Colonic mucosa (tissue), 4 donors: ENCODE measurements around the gene ANKRD13D. TPM values are rescaled to one million over a fixed set of nuclear protein-coding genes. Genes with fewer than 3 reads are reported as not detected.

Experiments
- DNase-seq: peaks from one replicate; pipeline ENCODE4 v3.0.0-alpha.2; 2020
- H3K27ac ChIP-seq: fragments of 200-600 bp; one replicate; pipeline ENCODE4 v1.8.0; 2021
- H3K27me3 ChIP-seq: fragments of 200-600 bp; one replicate; pipeline ENCODE4 v1.8.0; 2021
- H3K36me3 ChIP-seq: fragments of 200-600 bp; one replicate; pipeline ENCODE4 v1.8.0; 2021
- H3K4me1 ChIP-seq: fragments of 200-600 bp; one replicate; pipeline ENCODE4 v1.8.0; 2021; ENCODE audit warnings: mild to moderate bottlenecking
- H3K4me3 ChIP-seq: fragments of 200-600 bp; one replicate; pipeline ENCODE4 v1.8.0; 2021
- H3K9ac ChIP-seq, 2 donors: one replicate each; pipeline ENCODE4 v1.7.0; 2013; ENCODE audit warnings: control low read depth in 2 of 2, low read depth in 2 of 2, low read length in 2 of 2
- H3K9me3 ChIP-seq: fragments of 200-600 bp; one replicate; pipeline ENCODE4 v1.8.0; 2021
- intact Hi-C: fragments of 100-400 bp; cut with DNase I; formaldehyde crosslinking; loops from one replicate; pipeline ENCODE4 v1.14.1; 2022
- total RNA-seq, 2 donors: library from RNA; stranded (reverse); fragmentation: NEBNext Ultra II Directional in 1 of 2; extraction: Animal tissue kit (Norgen Biotek cat#: 25700) in 1 of 2; gene quantifications; one replicate each; pipeline ENCODE4 v1.2.1, GENCODE V29; 2021
- TF ChIP-seq, protein P1 (sequence below): fragments of 200-600 bp; IDR thresholded peaks from one replicate; pipeline ENCODE4 v1.8.0; 2022; ENCODE audit warnings: antibody characterized with exemption, mild to moderate bottlenecking
- donor health status: healthy.
- donor health status: DM: no; HTN: no; CAD: no.
- donor health status: DM: no; HTN: no; CAD: no.

ANKRD13D gene
- total RNA-seq, 2 donors from 2014 or later, result 18.8 to 39.5 TPM

- peak overlapping the region; percentile 91 for H3K27ac ChIP-seq
- no peaks in the 10 kb centered on the region for H3K27me3 ChIP-seq
- no peaks in the 10 kb centered on the region for H3K36me3 ChIP-seq
- TF ChIP-seq, protein P1, sequence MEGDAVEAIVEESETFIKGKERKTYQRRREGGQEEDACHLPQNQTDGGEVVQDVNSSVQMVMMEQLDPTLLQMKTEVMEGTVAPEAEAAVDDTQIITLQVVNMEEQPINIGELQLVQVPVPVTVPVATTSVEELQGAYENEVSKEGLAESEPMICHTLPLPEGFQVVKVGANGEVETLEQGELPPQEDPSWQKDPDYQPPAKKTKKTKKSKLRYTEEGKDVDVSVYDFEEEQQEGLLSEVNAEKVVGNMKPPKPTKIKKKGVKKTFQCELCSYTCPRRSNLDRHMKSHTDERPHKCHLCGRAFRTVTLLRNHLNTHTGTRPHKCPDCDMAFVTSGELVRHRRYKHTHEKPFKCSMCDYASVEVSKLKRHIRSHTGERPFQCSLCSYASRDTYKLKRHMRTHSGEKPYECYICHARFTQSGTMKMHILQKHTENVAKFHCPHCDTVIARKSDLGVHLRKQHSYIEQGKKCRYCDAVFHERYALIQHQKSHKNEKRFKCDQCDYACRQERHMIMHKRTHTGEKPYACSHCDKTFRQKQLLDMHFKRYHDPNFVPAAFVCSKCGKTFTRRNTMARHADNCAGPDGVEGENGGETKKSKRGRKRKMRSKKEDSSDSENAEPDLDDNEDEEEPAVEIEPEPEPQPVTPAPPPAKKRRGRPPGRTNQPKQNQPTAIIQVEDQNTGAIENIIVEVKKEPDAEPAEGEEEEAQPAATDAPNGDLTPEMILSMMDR, result no peak
- H3K9me3 ChIP-seq, result no peaks in the 10 kb centered on the region
- H3K9ac ChIP-seq, result no peak overlapping the region
- intact Hi-C loops, result no loop called here
- DNase-seq, result no peak
- peaks cover 7% of the 10 kb centered on the region for H3K4me1 ChIP-seq
- no peak overlapping the region for H3K4me3 ChIP-seq
Measured at GRCh38 chr11:67344264-67344663, 55.2 kb downstream of the ANKRD13D start.

GRCh38 chr11:67345247-67345919, 56.3 kb downstream of the ANKRD13D start:
- Histone ChIP-seq H3K9ac (peak overlapping the region; percentile 35 to 83), H3K4me3 (no peak overlapping the region), H3K27ac (peak overlapping the region; percentile 91), H3K4me1 (peaks cover 7% of the 10 kb centered on the region), H3K36me3 (no peaks in the 10 kb centered on the region), H3K9me3 (no peaks in the 10 kb centered on the region), H3K27me3 (no peaks in the 10 kb centered on the region)
- intact Hi-C loops, result loop anchor here (5.0 kb wide), 2 partner anchors 37 to 162 kb away; partner anchors contain the start of genes CDK2AP2 and PITPNM1
- TF ChIP-seq, protein P1, result no peak
- DNase-seq, result no peak

DNA sequence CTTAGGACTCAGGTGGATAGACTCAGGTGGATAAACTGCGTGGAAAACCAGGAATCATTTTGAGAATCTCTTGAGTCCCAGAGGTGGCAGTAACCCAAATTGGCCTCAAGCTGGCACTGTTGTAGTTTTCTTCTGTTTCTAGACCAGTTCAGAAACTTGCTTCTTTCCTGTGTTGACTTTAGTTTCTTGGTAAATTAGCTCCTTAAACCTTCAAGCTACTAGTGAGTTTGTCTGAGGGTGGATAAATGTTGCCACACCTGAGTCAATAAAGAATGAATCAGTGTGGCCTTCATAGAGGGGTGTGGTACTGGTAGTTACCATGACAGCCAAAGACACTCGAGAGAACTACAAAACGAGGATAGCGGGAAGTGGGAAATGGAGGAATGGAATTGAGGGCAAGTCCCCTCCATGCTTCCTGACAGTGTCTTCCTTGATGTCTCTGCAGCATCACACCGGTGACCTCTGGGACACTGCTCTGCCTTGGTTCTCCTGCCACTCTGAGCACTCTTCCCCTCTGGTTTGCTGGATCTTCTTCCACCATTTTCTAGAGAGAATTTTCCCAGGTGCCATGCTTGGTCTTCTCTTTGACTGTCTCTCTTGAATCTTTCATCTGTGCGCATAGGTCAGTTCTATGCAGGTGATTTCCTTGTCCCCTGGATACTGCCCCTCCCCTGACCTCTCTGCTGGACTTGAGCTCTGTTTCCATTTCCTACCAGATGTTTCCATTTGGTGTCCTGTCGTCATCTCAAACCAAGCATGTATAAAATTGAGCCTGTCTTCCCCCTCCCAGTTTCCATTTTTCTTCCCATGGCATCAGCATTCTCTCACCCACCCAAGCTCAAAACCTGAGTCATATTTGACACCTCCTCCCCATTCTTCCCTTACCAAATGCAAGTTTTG, 57.1 kb downstream of the ANKRD13D start:
- Histone ChIP-seq H3K27ac (peak overlapping the region; percentile 91), H3K36me3 (no peaks in the 10 kb centered on the region), H3K9me3 (no peaks in the 10 kb centered on the region), H3K9ac (peak overlapping the region in 1 of 2 donors; percentile 83), H3K4me1 (peaks cover 11% of the 10 kb centered on the region), H3K27me3 (no peaks in the 10 kb centered on the region), H3K4me3 (no peak overlapping the region)
- intact Hi-C loops, result loop anchor here (5.0 kb wide), 2 partner anchors 36 to 161 kb away; partner anchors contain the start of genes CDK2AP2 and PITPNM1
- TF ChIP-seq, protein P1, result peak; percentile 68
- DNase-seq, result peak; percentile 77

GRCh38 chr11:67347964-67348749, 59.1 kb downstream of the ANKRD13D start:
- intact Hi-C loops, result loop anchor here (5.0 kb wide), 2 partner anchors 34 to 159 kb away; partner anchors contain the start of genes CDK2AP2 and PITPNM1
- DNase-seq, result no peak
- Histone ChIP-seq H3K9ac (peak overlapping the region; percentile 4 to 20), H3K4me3 (no peak overlapping the region), H3K9me3 (no peaks in the 10 kb centered on the region), H3K4me1 (peaks cover 13% of the 10 kb centered on the region), H3K36me3 (no peaks in the 10 kb centered on the region), H3K27ac (peak overlapping the region; percentile 65), H3K27me3 (no peaks in the 10 kb centered on the region)
- TF ChIP-seq, protein P1, result no peak

- no peaks in the 10 kb centered on the region for H3K9me3 ChIP-seq
- H3K27me3 ChIP-seq, result no peaks in the 10 kb centered on the region
- no peaks in the 10 kb centered on the region for H3K36me3 ChIP-seq
- H3K27ac ChIP-seq, result peak overlapping the region; percentile 65
- DNase-seq, result no peak
- TF ChIP-seq, protein P1, result no peak
- no peak overlapping the region for H3K4me3 ChIP-seq
- H3K9ac ChIP-seq, result peak overlapping the region in 1 of 2 donors; percentile 34
- intact Hi-C loops, result loop anchor here (5.0 kb wide), 2 partner anchors 33 to 158 kb away; partner anchors contain the start of genes CDK2AP2 and PITPNM1
- H3K4me1 ChIP-seq, result peaks cover 14% of the 10 kb centered on the region
Measured at GRCh38 chr11:67349036-67349435, 59.9 kb downstream of the ANKRD13D start.
